GM13976 (cell line): ENCODE results near the gene IL37.

Experiments used
- DNase-seq: peaks from one replicate; pipeline ENCODE4 v3.0.0; 2012; ENCODE audit warnings: low spot score
- CTCF ChIP-seq: IDR thresholded peaks from 2 replicates; pipeline ENCODE4 v1.5.1; 2012; ENCODE audit warnings: borderline replicate concordance, mild to moderate bottlenecking; ENCODE audit not compliant: insufficient read depth; ENCODE audit errors: extremely low read depth, missing control alignments, control extremely low read depth
- in situ Hi-C: fragments of 300-500 bp; cut with MboI; formaldehyde crosslinking; loops from one replicate; pipeline ENCODE4 v1.12.0; 2022; ENCODE audit warnings: low sequenced_read_pairs, mixed read lengths, inconsistent platforms; ENCODE audit not compliant: unreplicated experiment

Gene IL37

DNA sequence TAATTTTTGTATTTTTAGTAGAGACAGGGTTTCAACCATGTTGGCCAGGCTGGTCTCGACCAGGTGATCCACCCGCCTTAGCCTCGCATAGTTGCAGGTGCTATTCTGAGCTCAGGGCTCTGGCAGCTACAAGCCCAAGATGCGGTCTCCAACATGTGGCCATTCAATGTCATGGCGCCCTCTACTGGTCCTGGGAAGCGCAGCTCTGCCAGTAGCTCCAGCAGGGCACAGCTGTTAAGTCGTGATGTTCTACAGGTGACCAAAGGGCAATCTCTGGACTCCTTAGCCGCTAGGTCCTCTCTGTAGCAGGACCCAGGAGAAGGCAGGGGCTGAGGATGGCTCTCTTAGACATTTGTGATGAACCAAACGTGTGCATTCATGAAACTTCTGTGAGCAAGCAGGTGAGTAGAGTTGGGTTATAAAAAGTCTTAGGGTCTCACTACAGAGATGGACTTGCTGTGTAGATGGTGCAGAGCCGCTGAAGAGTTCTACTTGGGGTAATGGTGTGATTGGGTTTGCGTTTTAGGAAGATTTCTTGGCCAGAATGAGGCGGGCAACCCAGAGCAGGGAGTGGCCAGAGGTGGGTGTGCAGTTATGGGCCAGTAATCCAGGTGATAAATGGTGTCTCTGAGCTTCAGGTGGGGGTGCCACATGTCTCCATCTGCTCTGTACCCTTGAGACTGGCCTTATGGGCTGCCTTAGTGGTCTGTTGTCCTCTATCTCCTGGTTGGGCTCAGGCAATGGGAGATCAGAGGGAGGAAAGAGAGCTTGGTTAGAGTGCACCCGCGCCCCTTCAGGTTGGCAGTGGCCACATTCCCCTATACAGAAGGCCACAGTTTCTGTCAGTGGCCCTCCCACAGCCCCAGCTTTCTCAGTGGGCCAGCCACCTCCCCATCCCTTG, 31.0 kb downstream of the IL37 start:
- DNase-seq = peak; percentile 68
- in situ Hi-C loops = loop anchor here (10.0 kb wide), 1 partner anchor 317 kb away; no protein-coding TSS in a partner anchor
- TF ChIP-seq CTCF = peak; percentile 96

- TF ChIP-seq CTCF = no peak
- in situ Hi-C loops = loop anchor here (10.0 kb wide), 1 partner anchor 318 kb away; no protein-coding TSS in a partner anchor
- DNase-seq = no peak
These were observed 31.7 kb downstream of the IL37 start for GRCh38 chr2:112942654-112943002.

GRCh38 chr2:112944971-112945370, 34.0 kb downstream of the IL37 start:
- no peak for DNase-seq
- TF ChIP-seq CTCF = no peak
- in situ Hi-C loops = loop anchor here (5.0 to 10.0 kb wide), 2 partner anchors 193 to 320 kb away; no protein-coding TSS in a partner anchor

DNA sequence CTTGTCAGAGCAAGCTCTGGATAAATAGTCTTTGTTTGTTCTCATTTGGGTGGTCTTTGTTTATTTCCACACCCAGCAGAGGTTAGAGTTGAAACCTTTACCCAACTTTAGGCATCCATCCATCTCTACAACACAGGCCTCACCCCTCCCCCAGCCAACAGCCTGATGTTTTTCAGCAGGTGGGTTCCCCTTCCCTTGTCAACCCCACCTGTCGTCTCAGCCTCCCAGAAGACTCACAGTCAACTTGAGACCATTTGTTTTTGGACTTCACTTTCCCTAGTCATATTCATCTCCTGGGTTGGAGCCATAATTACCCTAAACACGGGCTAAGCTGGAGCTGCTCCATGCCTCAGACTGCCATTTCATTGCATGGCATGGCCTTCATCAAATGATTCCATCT, 35.1 kb downstream of the IL37 start:
- in situ Hi-C loops = loop anchor here (5.0 to 10.0 kb wide), 2 partner anchors 194 to 321 kb away; no protein-coding TSS in a partner anchor
- TF ChIP-seq CTCF = no peak
- no peak for DNase-seq

- no peak for TF ChIP-seq CTCF
- no peak for DNase-seq
- in situ Hi-C loops = loop anchor here (5.0 to 10.0 kb wide), 2 partner anchors 195 to 323 kb away; no protein-coding TSS in a partner anchor
These were observed 36.4 kb downstream of the IL37 start for GRCh38 chr2:112947374-112947773.

GRCh38 chr2:112949456-112949855, 38.5 kb downstream of the IL37 start:
- DNase-seq = no peak
- in situ Hi-C loops = loop anchor here (5.0 to 10.0 kb wide), 2 partner anchors 197 to 325 kb away; no protein-coding TSS in a partner anchor
- TF ChIP-seq CTCF = no peak
